IPS-NIHi7 (cell line): Measurements from ENCODE around the gene RNASEH2A.

Experiments used
- DNase-seq: peaks from one replicate; pipeline ENCODE4 v3.0.0; 2012; ENCODE audit warnings: mixed read lengths; ENCODE audit errors: extremely low spot score

RNASEH2A gene

GRCh38 chr19:12782424-12783290 lies 23.7 kb upstream of the RNASEH2A start:
- DNase-seq, result no peak

- no peak for DNase-seq
Observed at GRCh38 chr19:12783291-12783848, 23.0 kb upstream of the RNASEH2A start.

- DNase-seq, result no peak
Observed at GRCh38 chr19:12783849-12784393, 22.5 kb upstream of the RNASEH2A start.

- no peak for DNase-seq
Observed at GRCh38 chr19:12784394-12784870, 22.0 kb upstream of the RNASEH2A start.

GRCh38 chr19:12784871-12785430 lies 21.4 kb upstream of the RNASEH2A start:
- no peak for DNase-seq

GRCh38 chr19:12785431-12786031 lies 20.9 kb upstream of the RNASEH2A start:
- DNase-seq, result no peak

GRCh38 chr19:12786141-12786870 lies 20.1 kb upstream of the RNASEH2A start:
- no peak for DNase-seq

GRCh38 chr19:12786952-12787351 lies 19.4 kb upstream of the RNASEH2A start:
- no peak for DNase-seq

GRCh38 chr19:12787458-12787857 lies 18.9 kb upstream of the RNASEH2A start:
- no peak for DNase-seq

- no peak for DNase-seq
Observed at GRCh38 chr19:12788042-12788681, 18.2 kb upstream of the RNASEH2A start.

- DNase-seq, result no peak
Observed at GRCh38 chr19:12788682-12789097, 17.7 kb upstream of the RNASEH2A start.

- DNase-seq, result no peak
Observed at GRCh38 chr19:12789098-12789903, 17.1 kb upstream of the RNASEH2A start.

GRCh38 chr19:12789904-12790619 lies 16.3 kb upstream of the RNASEH2A start:
- peak; percentile 92 for DNase-seq

GRCh38 chr19:12790628-12791344 lies 15.6 kb upstream of the RNASEH2A start:
- no peak for DNase-seq

- peak; percentile 73 for DNase-seq
Observed at GRCh38 chr19:12791345-12792050, 14.9 kb upstream of the RNASEH2A start, which contains the start of gene JUNB. Gene JUNB, plus strand, starts transcription at chr19:12791486. Its CDS starts 286 bp downstream, at chr19:12791772.

- DNase-seq, result no peak
Observed at GRCh38 chr19:12792051-12792852, 14.1 kb upstream of the RNASEH2A start.

GRCh38 chr19:12792853-12793289 lies 13.5 kb upstream of the RNASEH2A start:
- DNase-seq, result no peak
